Liver (tissue), 9 donors: ENCODE results near the gene AKR1B1. TPM values are rescaled to one million over a fixed set of nuclear protein-coding genes. Genes with fewer than 3 reads are reported as not detected.

Source experiments
- DNase-seq: peaks from one replicate; pipeline ENCODE4 v3.0.0-alpha.2; 2017; ENCODE audit warnings: low spot score
- H3K27ac ChIP-seq, 2 donors: one replicate each; pipeline ENCODE4 v1.7.0; 2013; ENCODE audit warnings: inconsistent platforms in 2 of 2, low read length in 2 of 2, control low read depth in 1 of 2, low read depth in 1 of 2, mild to moderate bottlenecking in 1 of 2
- H3K27me3 ChIP-seq, 4 donors: one replicate each; pipeline versions ENCODE4 v1.6.1 to v1.7.0; 2013; ENCODE audit warnings: low read length in 3 of 4, inconsistent platforms in 1 of 4, mild to moderate bottlenecking in 1 of 4, moderate library complexity in 1 of 4; ENCODE audit not compliant: control insufficient read depth in 4 of 4, insufficient read depth in 4 of 4
- H3K36me3 ChIP-seq, 4 donors: one replicate each; pipeline versions ENCODE4 v1.6.1 to v1.7.0; 2013; ENCODE audit warnings: low read length in 3 of 4, mild to moderate bottlenecking in 3 of 4, low read depth in 1 of 4, moderate library complexity in 1 of 4; ENCODE audit not compliant: control insufficient read depth in 4 of 4, insufficient read depth in 3 of 4
- H3K4me1 ChIP-seq, 4 donors: one replicate each; pipeline versions ENCODE4 v1.6.1 to v1.7.0; 2013; ENCODE audit warnings: low read length in 3 of 4, mild to moderate bottlenecking in 3 of 4, moderate library complexity in 1 of 4; ENCODE audit not compliant: control insufficient read depth in 4 of 4, insufficient read depth in 4 of 4
- H3K4me3 ChIP-seq, 3 donors: one replicate each; pipeline versions ENCODE4 v1.6.1 to v1.7.0; 2013; ENCODE audit warnings: low read length in 3 of 3, control low read depth in 1 of 3, low read depth in 1 of 3, mild to moderate bottlenecking in 1 of 3
- H3K9ac ChIP-seq, 2 donors: one replicate each; pipeline ENCODE4 v1.7.0; 2013; ENCODE audit warnings: low read length in 2 of 2, mild to moderate bottlenecking in 2 of 2, moderate library complexity in 2 of 2, control low read depth in 1 of 2, low read depth in 1 of 2
- H3K9me3 ChIP-seq, 4 donors: one replicate each; pipeline versions ENCODE4 v1.6.1 to v1.7.0; 2013; ENCODE audit warnings: low read length in 3 of 4; ENCODE audit not compliant: control insufficient read depth in 4 of 4
- EGR1 ChIP-seq, 2 donors: IDR thresholded peaks; 2 replicates each; pipeline ENCODE4 v1.6.1; 2016 to 2018; ENCODE audit warnings: antibody characterized with exemption in 2 of 2, low read depth in 2 of 2
- FOXA1 ChIP-seq: IDR thresholded peaks from 2 replicates; pipeline ENCODE4 v1.6.1; 2016; ENCODE audit warnings: antibody characterized with exemption
- FOXA2 ChIP-seq: IDR thresholded peaks from 2 replicates; pipeline ENCODE4 v1.6.1; 2016; ENCODE audit warnings: antibody characterized with exemption
- GABPA ChIP-seq, 2 donors: IDR thresholded peaks in 1 of 2; conservative IDR thresholded peaks in 1 of 2; 2 replicates each; pipeline ENCODE4 v1.6.1; 2016; ENCODE audit warnings: antibody characterized with exemption in 2 of 2, mild to moderate bottlenecking in 1 of 2, moderate library complexity in 1 of 2
- HNF4A ChIP-seq, 2 donors: conservative IDR thresholded peaks; 2 replicates each; pipeline ENCODE4 v1.6.1; 2016; ENCODE audit warnings: antibody characterized with exemption in 2 of 2, mild to moderate bottlenecking in 2 of 2
- HNF4G ChIP-seq: IDR thresholded peaks from 2 replicates; pipeline ENCODE4 v1.6.1; 2016; ENCODE audit warnings: antibody characterized with exemption
- JUND ChIP-seq, 2 donors: IDR thresholded peaks; 2 replicates each; pipeline ENCODE4 v1.6.1; 2016; ENCODE audit warnings: antibody characterized with exemption in 2 of 2
- NR2F2 ChIP-seq: IDR thresholded peaks from 2 replicates; pipeline ENCODE4 v1.6.1; 2016; ENCODE audit warnings: antibody characterized with exemption
- RAD21 ChIP-seq, 2 donors: IDR thresholded peaks; 2 replicates each; pipeline ENCODE4 v1.6.1; 2016; ENCODE audit warnings: antibody characterized with exemption in 2 of 2, mild to moderate bottlenecking in 2 of 2
- REST ChIP-seq: IDR thresholded peaks from 2 replicates; pipeline ENCODE4 v1.6.1; 2016; ENCODE audit warnings: antibody characterized with exemption, mild to moderate bottlenecking
- RXRA ChIP-seq, 2 donors: IDR thresholded peaks; 2 replicates each; pipeline ENCODE4 v1.6.1; 2017 to 2018; ENCODE audit warnings: antibody characterized with exemption in 2 of 2, mild to moderate bottlenecking in 1 of 2
- SP1 ChIP-seq: IDR thresholded peaks from 2 replicates; pipeline ENCODE4 v1.6.1; 2018; ENCODE audit warnings: antibody characterized with exemption, mild to moderate bottlenecking
- TAF1 ChIP-seq: conservative IDR thresholded peaks from 2 replicates; pipeline ENCODE4 v1.6.1; 2016; ENCODE audit warnings: antibody characterized with exemption, mild to moderate bottlenecking
- YY1 ChIP-seq: IDR thresholded peaks from 2 replicates; pipeline ENCODE4 v1.6.1; 2016; ENCODE audit warnings: antibody characterized with exemption, mild to moderate bottlenecking
- ZBTB33 ChIP-seq: IDR thresholded peaks from 2 replicates; pipeline ENCODE4 v1.6.1; 2016; ENCODE audit warnings: antibody characterized with exemption
- polyA plus RNA-seq, 2 donors: library from polyadenylated mRNA; stranded (reverse) in 1 of 2; unstranded in 1 of 2; fragments of 200-250 nt in 1 of 2; fragments of >200 nt in 1 of 2; fragmentation: Nextera tagmentation in 1 of 2; extraction: Ambion mirVana in 1 of 2; gene quantifications; one replicate each; pipeline versions ENCODE4 v1.2.1 to v1.2.3, GENCODE V29; 2013 to 2015
- total RNA-seq, 2 donors: library from RNA; depleted of rRNA; stranded (reverse); fragments of >200 nt; gene quantifications; one replicate each; pipeline ENCODE4 v1.2.3, GENCODE V29; 2014
- TF ChIP-seq, protein P1 (sequence below): IDR thresholded peaks from 2 replicates; pipeline ENCODE4 v1.6.1; 2016; ENCODE audit warnings: antibody characterized with exemption
- TF ChIP-seq, protein P2 (sequence below): IDR thresholded peaks from 2 replicates; pipeline ENCODE4 v1.6.1; 2016; ENCODE audit warnings: antibody characterized with exemption
- TF ChIP-seq, protein P3 (sequence below): fragments of 150-350 bp; IDR thresholded peaks from 2 replicates; pipeline ENCODE4 v1.5.1; 2017; ENCODE audit warnings: improper control_type of control experiment, low read depth, low read length; ENCODE audit not compliant: missing input control
- donor health status: healthy.
- donor health status: healthy.
- donor health status: healthy.
- donor health status: healthy.
- donor health status: healthy.

The AKR1B1 gene
- total and polyA plus RNA-seq, 4 donors, result 10.8 to 12.6 (median 11.6) TPM

- no peak overlapping the region for H3K4me3 ChIP-seq
- peaks cover 0 to 14% (median 9%) of the 10 kb centered on the region in 4 donors for H3K4me1 ChIP-seq
- no peak for TF ChIP-seq EGR1 (IDR thresholded peaks at IDR 0.05; ENCODE audit: low read depth in 2 of 2)
- TF ChIP-seq FOXA1, result no peak
- TF ChIP-seq NR2F2, result no peak
- TF ChIP-seq FOXA2, result no peak
- TF ChIP-seq, protein P1, sequence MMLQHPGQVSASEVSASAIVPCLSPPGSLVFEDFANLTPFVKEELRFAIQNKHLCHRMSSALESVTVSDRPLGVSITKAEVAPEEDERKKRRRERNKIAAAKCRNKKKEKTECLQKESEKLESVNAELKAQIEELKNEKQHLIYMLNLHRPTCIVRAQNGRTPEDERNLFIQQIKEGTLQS, result no peak
- no peak for TF ChIP-seq RAD21 (IDR thresholded peaks at IDR 0.05)
- no peak for TF ChIP-seq REST
- TF ChIP-seq HNF4A (conservative IDR thresholded peaks at IDR 0.05), result no peak
- TF ChIP-seq, protein P2, sequence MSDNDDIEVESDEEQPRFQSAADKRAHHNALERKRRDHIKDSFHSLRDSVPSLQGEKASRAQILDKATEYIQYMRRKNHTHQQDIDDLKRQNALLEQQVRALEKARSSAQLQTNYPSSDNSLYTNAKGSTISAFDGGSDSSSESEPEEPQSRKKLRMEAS, result no peak
- TF ChIP-seq HNF4G, result no peak
- no peak for TF ChIP-seq YY1
- TF ChIP-seq SP1, result no peak
- no peak for TF ChIP-seq TAF1
- no peak for TF ChIP-seq GABPA (IDR thresholded peaks at IDR 0.05 in 1 of 2, conservative IDR thresholded peaks at IDR 0.05 in 1 of 2)
- TF ChIP-seq, protein P3, sequence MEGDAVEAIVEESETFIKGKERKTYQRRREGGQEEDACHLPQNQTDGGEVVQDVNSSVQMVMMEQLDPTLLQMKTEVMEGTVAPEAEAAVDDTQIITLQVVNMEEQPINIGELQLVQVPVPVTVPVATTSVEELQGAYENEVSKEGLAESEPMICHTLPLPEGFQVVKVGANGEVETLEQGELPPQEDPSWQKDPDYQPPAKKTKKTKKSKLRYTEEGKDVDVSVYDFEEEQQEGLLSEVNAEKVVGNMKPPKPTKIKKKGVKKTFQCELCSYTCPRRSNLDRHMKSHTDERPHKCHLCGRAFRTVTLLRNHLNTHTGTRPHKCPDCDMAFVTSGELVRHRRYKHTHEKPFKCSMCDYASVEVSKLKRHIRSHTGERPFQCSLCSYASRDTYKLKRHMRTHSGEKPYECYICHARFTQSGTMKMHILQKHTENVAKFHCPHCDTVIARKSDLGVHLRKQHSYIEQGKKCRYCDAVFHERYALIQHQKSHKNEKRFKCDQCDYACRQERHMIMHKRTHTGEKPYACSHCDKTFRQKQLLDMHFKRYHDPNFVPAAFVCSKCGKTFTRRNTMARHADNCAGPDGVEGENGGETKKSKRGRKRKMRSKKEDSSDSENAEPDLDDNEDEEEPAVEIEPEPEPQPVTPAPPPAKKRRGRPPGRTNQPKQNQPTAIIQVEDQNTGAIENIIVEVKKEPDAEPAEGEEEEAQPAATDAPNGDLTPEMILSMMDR, result no peak
- no peak for TF ChIP-seq RXRA (IDR thresholded peaks at IDR 0.05)
- TF ChIP-seq ZBTB33, result no peak
- TF ChIP-seq JUND (IDR thresholded peaks at IDR 0.05), result no peak
- no peaks in the 10 kb centered on the region for H3K27me3 ChIP-seq
- no peaks in the 10 kb centered on the region for H3K9me3 ChIP-seq
- H3K9ac ChIP-seq, result no peak overlapping the region
- H3K36me3 ChIP-seq, result no peaks in the 10 kb centered on the region
- no peak for DNase-seq
- H3K27ac ChIP-seq, result no peak overlapping the region
Observed at GRCh38 chr7:134415700-134416099, 43.2 kb downstream of the AKR1B1 start.
